Measurements from ENCODE around the gene SCN3B.
"Not testable (repeated sequence)": the region's sequence is repeated elsewhere in the genome, so short reads cannot be mapped to it uniquely, and the experiment has no call there.

SCN3B gene

GRCh38 chr11:123654566-123655081, at the start of gene SCN3B:
Gene SCN3B (minus strand): TSS chr11:123654624. CDS start chr11:123653801, 823 bp downstream.
- no peak for DNase-seq (ENCODE audit: low read depth, low spot score)

GRCh38 chr11:123702696-123703095, 48.3 kb upstream of the SCN3B start:
- DNase-seq (ENCODE audit: low read depth, low spot score) = no peak

- no peak for DNase-seq (ENCODE audit: low read depth, low spot score)
Measured at GRCh38 chr11:123702139-123702538, 47.7 kb upstream of the SCN3B start.

- no peak for DNase-seq (ENCODE audit: low read depth, low spot score)
Measured at GRCh38 chr11:123700772-123701171, 46.3 kb upstream of the SCN3B start.

- DNase-seq (ENCODE audit: low read depth, low spot score) = no peak
Measured at GRCh38 chr11:123698546-123699127, 44.2 kb upstream of the SCN3B start.

- DNase-seq (ENCODE audit: low read depth, low spot score) = no peak
Measured at GRCh38 chr11:123696183-123696582, 41.8 kb upstream of the SCN3B start.

- DNase-seq (ENCODE audit: low read depth, low spot score) = no peak
Measured at GRCh38 chr11:123695231-123695630, 40.8 kb upstream of the SCN3B start.

GRCh38 chr11:123694551-123694950, 40.1 kb upstream of the SCN3B start:
- no peak for DNase-seq (ENCODE audit: low read depth, low spot score)

- DNase-seq (ENCODE audit: low read depth, low spot score) = no peak
Measured at GRCh38 chr11:123692961-123693360, 38.5 kb upstream of the SCN3B start.

GRCh38 chr11:123690485-123690884, 36.1 kb upstream of the SCN3B start:
- no peak for DNase-seq (ENCODE audit: low read depth, low spot score)

- no peak for DNase-seq (ENCODE audit: low read depth, low spot score)
Measured at GRCh38 chr11:123684601-123685000, 30.2 kb upstream of the SCN3B start.

GRCh38 chr11:123683428-123684170, 29.2 kb upstream of the SCN3B start:
- no peak for DNase-seq (ENCODE audit: low read depth, low spot score)

GRCh38 chr11:123682696-123683410, 28.4 kb upstream of the SCN3B start:
- no peak for DNase-seq (ENCODE audit: low read depth, low spot score)

- no peak for DNase-seq (ENCODE audit: low read depth, low spot score)
Measured at GRCh38 chr11:123681030-123681429, 26.6 kb upstream of the SCN3B start.

- no peak for DNase-seq (ENCODE audit: low read depth, low spot score)
Measured at GRCh38 chr11:123678246-123678645, 23.8 kb upstream of the SCN3B start.

- no peak for DNase-seq (ENCODE audit: low read depth, low spot score)
Measured at GRCh38 chr11:123677510-123677909, 23.1 kb upstream of the SCN3B start.

- DNase-seq (ENCODE audit: low read depth, low spot score) = no peak
Measured at GRCh38 chr11:123674297-123674696, 19.9 kb upstream of the SCN3B start.

GRCh38 chr11:123672568-123672967, 18.1 kb upstream of the SCN3B start:
- no peak for DNase-seq (ENCODE audit: low read depth, low spot score)

- DNase-seq (ENCODE audit: low read depth, low spot score) = no peak
Measured at GRCh38 chr11:123671534-123671933, 17.1 kb upstream of the SCN3B start.

GRCh38 chr11:123670081-123670480, 15.7 kb upstream of the SCN3B start:
- no peak for DNase-seq (ENCODE audit: low read depth, low spot score)

GRCh38 chr11:123665306-123665705, 10.9 kb upstream of the SCN3B start:
- DNase-seq (ENCODE audit: low read depth, low spot score) = no peak

GRCh38 chr11:123659965-123660364, 5.5 kb upstream of the SCN3B start:
- not testable (repeated sequence) for DNase-seq (ENCODE audit: low read depth, low spot score)

GRCh38 chr11:123659311-123659710, 4.9 kb upstream of the SCN3B start:
- DNase-seq (ENCODE audit: low read depth, low spot score) = no peak

Measured in activated naive CD8-positive, alpha-beta T cell treated with anti-CD3 and anti-CD28 coated beads, Interleukin-2, amount 50 U/mL, for 16 hours (primary cell).